Measurements from ENCODE around the gene ATXN2. TPM values are rescaled to one million over a fixed set of nuclear protein-coding genes. Genes with fewer than 3 reads are reported as not detected.
A peak's percentile ranks its signal among the peaks of the same experiment; 100 is the strongest.

ATXN2 gene
- total and polyA plus RNA-seq, 2 donors from 2014 or later = 27.1 to 56.5 TPM

DNA sequence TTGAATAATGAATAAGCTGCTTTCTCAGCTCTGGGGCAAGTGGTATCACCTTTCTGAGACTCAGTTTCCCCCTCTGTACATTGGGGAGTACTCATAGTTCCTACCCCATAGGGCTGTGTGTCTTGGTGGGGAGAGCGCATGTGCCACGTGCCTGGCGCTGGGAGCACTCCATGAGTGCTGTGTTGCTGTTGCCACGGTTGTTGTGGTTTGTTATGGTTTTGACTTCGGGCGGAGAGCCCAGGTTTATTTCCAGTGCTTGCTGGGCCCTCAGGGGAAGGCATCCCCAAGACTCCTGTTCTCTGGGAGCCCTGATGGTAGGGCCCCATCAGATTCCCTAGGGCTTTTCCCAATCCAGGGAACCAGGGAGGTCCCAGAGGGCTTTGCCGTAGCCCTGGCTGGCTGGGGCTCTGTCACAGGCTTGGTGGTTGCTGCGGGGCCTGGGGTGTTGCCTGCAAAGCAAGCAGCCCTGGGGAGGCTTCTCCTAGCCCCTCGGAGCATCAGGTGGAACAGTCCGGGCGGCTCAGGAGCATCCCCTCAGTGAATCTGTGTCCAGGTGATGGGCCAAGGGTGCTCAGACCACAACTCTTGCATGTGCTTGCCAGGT, 174.8 kb downstream of the ATXN2 start:
- H3K4me3 ChIP-seq (ENCODE audit: low read length in 3 of 3) = no peak overlapping the region
- no peak for DNase-seq
- no peak overlapping the region for H3K9ac ChIP-seq (ENCODE audit: low read length in 3 of 3)
- peaks cover 0 to 6% (median 2%) of the 10 kb centered on the region in 3 donors for H3K36me3 ChIP-seq (ENCODE audit: control insufficient read depth in 2 of 3, insufficient read depth in 3 of 3, low read length in 3 of 3)
- no peak for FAIRE-seq
- H3K9me3 ChIP-seq (ENCODE audit: control insufficient read depth in 2 of 3, insufficient read depth in 1 of 3, low read length in 3 of 3) = no peaks in the 10 kb centered on the region
- intact Hi-C loops (cut with DNase I) = no loop called here
- no peak overlapping the region for H3K27ac ChIP-seq (ENCODE audit: low read depth in 2 of 2, low read length in 2 of 2)
- TF ChIP-seq, protein P1, sequence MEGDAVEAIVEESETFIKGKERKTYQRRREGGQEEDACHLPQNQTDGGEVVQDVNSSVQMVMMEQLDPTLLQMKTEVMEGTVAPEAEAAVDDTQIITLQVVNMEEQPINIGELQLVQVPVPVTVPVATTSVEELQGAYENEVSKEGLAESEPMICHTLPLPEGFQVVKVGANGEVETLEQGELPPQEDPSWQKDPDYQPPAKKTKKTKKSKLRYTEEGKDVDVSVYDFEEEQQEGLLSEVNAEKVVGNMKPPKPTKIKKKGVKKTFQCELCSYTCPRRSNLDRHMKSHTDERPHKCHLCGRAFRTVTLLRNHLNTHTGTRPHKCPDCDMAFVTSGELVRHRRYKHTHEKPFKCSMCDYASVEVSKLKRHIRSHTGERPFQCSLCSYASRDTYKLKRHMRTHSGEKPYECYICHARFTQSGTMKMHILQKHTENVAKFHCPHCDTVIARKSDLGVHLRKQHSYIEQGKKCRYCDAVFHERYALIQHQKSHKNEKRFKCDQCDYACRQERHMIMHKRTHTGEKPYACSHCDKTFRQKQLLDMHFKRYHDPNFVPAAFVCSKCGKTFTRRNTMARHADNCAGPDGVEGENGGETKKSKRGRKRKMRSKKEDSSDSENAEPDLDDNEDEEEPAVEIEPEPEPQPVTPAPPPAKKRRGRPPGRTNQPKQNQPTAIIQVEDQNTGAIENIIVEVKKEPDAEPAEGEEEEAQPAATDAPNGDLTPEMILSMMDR (IDR thresholded peaks at IDR 0.05; ENCODE audit: borderline replicate concordance, extremely low read depth, insufficient read depth) = no peak
- H3K27me3 ChIP-seq (ENCODE audit: control insufficient read depth, insufficient read depth, low read length) = no peaks in the 10 kb centered on the region
- H3K4me1 ChIP-seq (ENCODE audit: control insufficient read depth in 2 of 3, insufficient read depth in 2 of 3, low read depth in 1 of 3, low read length in 3 of 3) = peaks cover 0 to 26% (median 5%) of the 10 kb centered on the region in 3 donors

DNA sequence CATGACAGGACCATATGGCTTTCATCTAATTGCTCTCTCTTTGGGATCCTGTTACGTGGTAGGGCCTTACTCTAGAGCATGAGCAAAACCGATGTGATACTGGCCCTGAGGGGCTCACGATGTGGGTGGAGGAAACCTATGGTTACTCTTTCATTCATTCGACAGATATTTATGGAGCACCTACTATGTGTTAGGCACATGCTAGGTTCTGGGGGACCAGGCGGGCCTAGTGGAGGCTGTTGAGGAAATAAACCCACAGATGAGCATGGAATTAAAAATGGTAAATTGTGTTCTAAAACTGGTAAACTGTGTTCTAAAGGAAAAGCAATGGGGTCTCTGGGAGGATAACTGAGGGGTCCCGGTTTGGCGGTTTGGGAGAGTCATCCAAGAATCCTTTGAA, 178.6 kb downstream of the ATXN2 start:
- TF ChIP-seq, protein P1 (IDR thresholded peaks at IDR 0.05; ENCODE audit: borderline replicate concordance, extremely low read depth, insufficient read depth) = no peak
- peaks cover 0 to 11% (median 0%) of the 10 kb centered on the region in 3 donors for H3K4me1 ChIP-seq (ENCODE audit: control insufficient read depth in 2 of 3, insufficient read depth in 2 of 3, low read depth in 1 of 3, low read length in 3 of 3)
- FAIRE-seq = no peak
- DNase-seq = no peak
- peaks cover 0 to 6% (median 2%) of the 10 kb centered on the region in 3 donors for H3K36me3 ChIP-seq (ENCODE audit: control insufficient read depth in 2 of 3, insufficient read depth in 3 of 3, low read length in 3 of 3)
- no peaks in the 10 kb centered on the region for H3K9me3 ChIP-seq (ENCODE audit: control insufficient read depth in 2 of 3, insufficient read depth in 1 of 3, low read length in 3 of 3)
- no peaks in the 10 kb centered on the region for H3K27me3 ChIP-seq (ENCODE audit: control insufficient read depth, insufficient read depth, low read length)
- H3K9ac ChIP-seq (ENCODE audit: low read length in 3 of 3) = no peak overlapping the region
- no peak overlapping the region for H3K27ac ChIP-seq (ENCODE audit: low read depth in 2 of 2, low read length in 2 of 2)
- no peak overlapping the region for H3K4me3 ChIP-seq (ENCODE audit: low read length in 3 of 3)
- intact Hi-C loops (cut with DNase I) = no loop called here

DNA sequence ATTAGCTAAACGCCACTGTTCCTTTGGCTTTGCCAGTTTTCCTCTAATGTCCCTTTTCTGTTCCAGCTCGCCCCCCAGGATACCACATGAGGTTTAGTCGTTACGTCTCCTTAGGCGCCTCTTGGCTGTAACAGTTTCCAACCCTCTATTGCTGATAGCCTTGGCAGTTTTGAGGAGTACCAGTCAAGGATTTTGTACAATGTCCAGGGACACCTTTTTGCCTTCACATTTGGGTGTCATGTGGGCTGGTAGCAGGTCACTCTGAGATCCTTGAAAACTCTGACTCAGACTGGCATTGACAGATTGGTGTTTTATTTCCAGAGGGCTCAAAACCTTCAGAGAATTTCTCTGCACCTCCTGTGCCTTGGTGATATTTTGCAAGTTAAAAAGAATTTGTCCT, 179.3 kb downstream of the ATXN2 start:
- no peaks in the 10 kb centered on the region for H3K9me3 ChIP-seq (ENCODE audit: control insufficient read depth in 2 of 3, insufficient read depth in 1 of 3, low read length in 3 of 3)
- intact Hi-C loops (cut with DNase I) = no loop called here
- peaks cover 0 to 6% (median 2%) of the 10 kb centered on the region in 3 donors for H3K36me3 ChIP-seq (ENCODE audit: control insufficient read depth in 2 of 3, insufficient read depth in 3 of 3, low read length in 3 of 3)
- TF ChIP-seq, protein P1 (IDR thresholded peaks at IDR 0.05; ENCODE audit: borderline replicate concordance, extremely low read depth, insufficient read depth) = no peak
- FAIRE-seq (no peak), DNase-seq (no peak)
- no peak overlapping the region for H3K9ac ChIP-seq (ENCODE audit: low read length in 3 of 3)
- peaks cover 0 to 5% (median 0%) of the 10 kb centered on the region in 3 donors for H3K4me1 ChIP-seq (ENCODE audit: control insufficient read depth in 2 of 3, insufficient read depth in 2 of 3, low read depth in 1 of 3, low read length in 3 of 3)
- no peaks in the 10 kb centered on the region for H3K27me3 ChIP-seq (ENCODE audit: control insufficient read depth, insufficient read depth, low read length)
- H3K27ac ChIP-seq (ENCODE audit: low read depth in 2 of 2, low read length in 2 of 2) = no peak overlapping the region
- H3K4me3 ChIP-seq (ENCODE audit: low read length in 3 of 3) = no peak overlapping the region

DNA sequence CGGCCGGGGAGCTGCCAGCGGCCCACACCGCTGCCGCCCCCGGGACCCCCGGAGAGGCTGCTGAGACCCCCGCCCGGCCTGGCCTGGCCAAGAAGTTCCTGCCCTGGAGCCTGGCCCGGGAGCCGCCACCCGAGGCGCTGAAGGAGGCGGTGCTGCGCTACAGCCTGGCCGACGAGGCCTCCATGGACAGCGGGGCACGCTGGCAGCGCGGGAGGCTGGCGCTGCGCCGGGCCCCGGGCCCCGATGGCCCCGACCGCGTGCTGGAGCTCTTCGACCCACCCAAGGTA, 180.6 kb downstream of the ATXN2 start:
- FAIRE-seq = no peak
- no peaks in the 10 kb centered on the region for H3K9me3 ChIP-seq (ENCODE audit: control insufficient read depth in 2 of 3, insufficient read depth in 1 of 3, low read length in 3 of 3)

More for the DNA sequence above, 180.6 kb downstream of the ATXN2 start:
- TF ChIP-seq, protein P1 (IDR thresholded peaks at IDR 0.05; ENCODE audit: borderline replicate concordance, extremely low read depth, insufficient read depth) = no peak
- Histone ChIP-seq H3K27ac (ENCODE audit: low read depth in 2 of 2, low read length in 2 of 2) (no peak overlapping the region), H3K36me3 (ENCODE audit: control insufficient read depth in 2 of 3, insufficient read depth in 3 of 3, low read length in 3 of 3) (peaks cover 0 to 6% (median 2%) of the 10 kb centered on the region in 3 donors), H3K4me1 (ENCODE audit: control insufficient read depth in 2 of 3, insufficient read depth in 2 of 3, low read depth in 1 of 3, low read length in 3 of 3) (peaks cover 0 to 6% (median 4%) of the 10 kb centered on the region in 3 donors), H3K9ac (ENCODE audit: low read length in 3 of 3) (no peak overlapping the region), H3K4me3 (ENCODE audit: low read length in 3 of 3) (no peak overlapping the region), H3K27me3 (ENCODE audit: control insufficient read depth, insufficient read depth, low read length) (no peaks in the 10 kb centered on the region)
- peak in 1 of 5 donors; percentile 73 for DNase-seq
- intact Hi-C loops (cut with DNase I) = no loop called here
